Sigmoid colon (tissue), 7 donors: ENCODE results near the gene NR1I2. TPM values are rescaled to one million over a fixed set of nuclear protein-coding genes. Genes with fewer than 3 reads are reported as not detected.

Experiments
- DNase-seq: peaks from one replicate; pipeline ENCODE4 v3.0.0-alpha.2; 2019
- H3K27ac ChIP-seq, 4 donors: fragments of 200-600 bp; sonication (generic); one replicate each; pipeline ENCODE4 v1.5.1; 2016 to 2019; ENCODE audit warnings: mild to moderate bottlenecking in 1 of 4
- H3K27me3 ChIP-seq, 3 donors: fragments of 200-600 bp; sonication (generic); one replicate each; pipeline ENCODE4 v1.5.1; 2019; ENCODE audit warnings: mild to moderate bottlenecking in 1 of 3
- H3K36me3 ChIP-seq, 4 donors: fragments of 200-600 bp; sonication (generic); one replicate each; pipeline ENCODE4 v1.5.1; 2016 to 2019
- H3K4me1 ChIP-seq, 4 donors: fragments of 200-600 bp; sonication (generic); one replicate each; pipeline ENCODE4 v1.5.1; 2017 to 2019
- H3K4me3 ChIP-seq, 4 donors: fragments of 200-600 bp; sonication (generic); one replicate each; pipeline ENCODE4 v1.5.1; 2017 to 2019; ENCODE audit warnings: mild to moderate bottlenecking in 2 of 4, moderate library complexity in 1 of 4
- H3K9me3 ChIP-seq, 4 donors: fragments of 200-600 bp in 3 of 4; sonication (generic) in 3 of 4; one replicate each; pipeline versions ENCODE4 v1.5.1 to v1.6.1; 2013 to 2019
- EP300 ChIP-seq, 4 donors: sonication (generic); formaldehyde crosslinking; IDR thresholded peaks; one replicate each; pipeline ENCODE4 v1.6.1; 2017; ENCODE audit warnings: antibody characterized with exemption in 4 of 4
- POLR2A ChIP-seq, 2 donors: fragments of 450-650 bp; IDR thresholded peaks; one replicate each; pipeline ENCODE4 v1.6.1; 2016; ENCODE audit warnings: antibody characterized with exemption in 2 of 2, mild to moderate bottlenecking in 2 of 2, moderate library complexity in 2 of 2
- POLR2AphosphoS5 ChIP-seq, 4 donors: sonication (generic); formaldehyde crosslinking; IDR thresholded peaks; one replicate each; pipeline ENCODE4 v1.6.1; 2017; ENCODE audit warnings: antibody characterized with exemption in 4 of 4
- WGBS, 2 donors: extraction: QIAGEN DNeasy Blood & Tissue Kit; methylation state at CpG; one replicate each; pipeline ENCODE4 v1.1.7; 2013; 5-methylcytosine and 5-hydroxymethylcytosine counted together
- intact Hi-C: fragments of 100-400 bp; cut with DNase I; formaldehyde crosslinking; loops from one replicate; pipeline ENCODE4 v1.15.1; 2023
- polyA plus RNA-seq, 3 donors: library from polyadenylated mRNA; stranded (reverse); fragments of 200-250 nt; gene quantifications; one replicate each; pipeline ENCODE4 v1.2.3, GENCODE V29; 2013
- total RNA-seq, 4 donors: library from RNA; depleted of rRNA; stranded (reverse); fragments of >200 nt; gene quantifications; one replicate each; pipeline ENCODE4 v1.1.0, GENCODE V29; 2016
- TF ChIP-seq, protein P1 (sequence below), 4 experiments: fragments of 450-650 bp in 3 of 4; fragments of 200-600 bp in 1 of 4; IDR thresholded peaks; one replicate each; pipeline ENCODE4 v1.5.1; 2016 to 2019; ENCODE audit warnings: antibody characterized with exemption in 4 of 4, mild to moderate bottlenecking in 3 of 4, moderate library complexity in 2 of 4
- donor health status: healthy with polysubstance abuse.
- donor health status: Bipolar disorder and iron deficiency.
- donor health status: healthy.

The NR1I2 gene
- total and polyA plus RNA-seq, 7 donors: 0.54 to 50.6 (median 33.6) TPM; not detected in 2

DNA sequence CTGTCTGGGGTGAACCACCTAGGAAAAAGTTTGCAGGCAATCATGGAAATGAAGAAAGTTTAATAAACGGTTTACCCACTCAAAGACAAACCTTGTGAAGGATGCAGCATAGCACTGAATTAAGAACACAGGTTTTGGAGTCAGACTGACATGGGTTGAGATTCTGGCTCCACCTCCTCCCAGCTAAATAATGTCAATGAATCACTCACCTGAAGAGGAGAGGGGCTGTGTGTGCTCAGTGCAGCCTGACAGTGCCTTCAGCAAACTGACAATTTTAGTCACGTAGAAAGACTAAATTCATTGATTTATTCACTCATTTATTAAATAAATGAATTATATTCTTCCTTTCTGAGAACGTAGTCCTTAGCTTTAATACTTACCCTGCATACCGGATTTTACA lies 18.9 kb downstream of the NR1I2 start:
- WGBS, 2 donors: 89 to 92% methylated on average over 4 of the region's 4 CpGs
- intact Hi-C loops: no loop called here
- Histone ChIP-seq H3K36me3 (no peaks in the 10 kb centered on the region), H3K9me3 (no peaks in the 10 kb centered on the region), H3K27me3 (no peaks in the 10 kb centered on the region), H3K4me3 (no peak overlapping the region), H3K4me1 (no peaks in the 10 kb centered on the region), H3K27ac (no peak overlapping the region)
- TF ChIP-seq EP300 (IDR thresholded peaks at IDR 0.05) (no peak), POLR2A (IDR thresholded peaks at IDR 0.05) (no peak), POLR2AphosphoS5 (IDR thresholded peaks at IDR 0.05) (no peak)
- TF ChIP-seq, protein P1, sequence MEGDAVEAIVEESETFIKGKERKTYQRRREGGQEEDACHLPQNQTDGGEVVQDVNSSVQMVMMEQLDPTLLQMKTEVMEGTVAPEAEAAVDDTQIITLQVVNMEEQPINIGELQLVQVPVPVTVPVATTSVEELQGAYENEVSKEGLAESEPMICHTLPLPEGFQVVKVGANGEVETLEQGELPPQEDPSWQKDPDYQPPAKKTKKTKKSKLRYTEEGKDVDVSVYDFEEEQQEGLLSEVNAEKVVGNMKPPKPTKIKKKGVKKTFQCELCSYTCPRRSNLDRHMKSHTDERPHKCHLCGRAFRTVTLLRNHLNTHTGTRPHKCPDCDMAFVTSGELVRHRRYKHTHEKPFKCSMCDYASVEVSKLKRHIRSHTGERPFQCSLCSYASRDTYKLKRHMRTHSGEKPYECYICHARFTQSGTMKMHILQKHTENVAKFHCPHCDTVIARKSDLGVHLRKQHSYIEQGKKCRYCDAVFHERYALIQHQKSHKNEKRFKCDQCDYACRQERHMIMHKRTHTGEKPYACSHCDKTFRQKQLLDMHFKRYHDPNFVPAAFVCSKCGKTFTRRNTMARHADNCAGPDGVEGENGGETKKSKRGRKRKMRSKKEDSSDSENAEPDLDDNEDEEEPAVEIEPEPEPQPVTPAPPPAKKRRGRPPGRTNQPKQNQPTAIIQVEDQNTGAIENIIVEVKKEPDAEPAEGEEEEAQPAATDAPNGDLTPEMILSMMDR (IDR thresholded peaks at IDR 0.05): no peak
- DNase-seq: no peak

DNA sequence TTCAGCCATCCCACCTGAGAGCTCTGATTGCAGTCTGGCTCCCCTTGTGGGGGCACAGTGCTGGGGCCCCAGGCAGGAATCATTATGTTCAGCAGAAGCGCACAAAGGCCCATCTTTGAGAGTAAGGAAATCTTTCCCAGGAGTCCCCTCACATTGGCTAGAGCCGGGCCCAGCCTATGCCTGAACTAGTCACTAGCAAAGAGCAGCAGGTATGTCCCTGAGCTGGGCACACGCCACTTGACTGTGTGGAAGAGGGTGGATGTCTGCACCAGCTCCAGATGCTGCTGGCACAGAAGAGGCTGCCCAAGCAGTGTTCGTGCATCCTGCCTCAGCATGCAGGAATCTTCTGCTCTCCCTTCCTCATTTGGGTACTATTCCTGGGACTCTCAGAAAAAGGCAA lies 26.3 kb downstream of the NR1I2 start:
- H3K27me3 ChIP-seq: no peaks in the 10 kb centered on the region
- peaks cover 0 to 11% (median 8%) of the 10 kb centered on the region in 4 donors for H3K4me1 ChIP-seq
- H3K9me3 ChIP-seq: no peaks in the 10 kb centered on the region
- no peak for TF ChIP-seq POLR2A (IDR thresholded peaks at IDR 0.05)
- TF ChIP-seq, protein P1 (IDR thresholded peaks at IDR 0.05): no peak
- no peak for TF ChIP-seq POLR2AphosphoS5 (IDR thresholded peaks at IDR 0.05)
- no peak for TF ChIP-seq EP300 (IDR thresholded peaks at IDR 0.05)
- WGBS, 2 donors: 96 to 97% methylated on average over 4 of the region's 4 CpGs
- no peaks in the 10 kb centered on the region for H3K36me3 ChIP-seq
- no peak overlapping the region for H3K27ac ChIP-seq
- no peak overlapping the region for H3K4me3 ChIP-seq
- DNase-seq: no peak
- intact Hi-C loops: no loop called here

DNA sequence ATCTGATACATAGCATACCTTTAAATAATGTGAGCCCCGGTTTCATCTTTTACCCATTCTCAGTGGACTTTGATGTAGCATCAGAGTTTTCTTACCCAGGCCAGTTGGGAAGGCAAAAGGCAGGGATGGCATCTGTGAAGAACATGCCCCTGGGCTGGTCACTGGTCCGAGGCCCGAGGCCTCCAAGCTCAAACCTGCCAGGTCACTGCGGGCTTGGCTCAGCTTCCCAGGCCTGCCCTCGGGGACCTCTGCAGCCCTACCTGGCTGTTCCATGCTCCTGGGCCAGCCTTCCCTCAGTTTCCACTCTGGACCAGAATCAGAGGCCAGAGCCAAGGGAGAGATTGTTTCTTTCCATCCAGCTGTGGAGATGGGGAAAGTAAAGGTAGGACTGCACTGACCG lies 26.9 kb downstream of the NR1I2 start:
- peaks cover 0 to 11% (median 8%) of the 10 kb centered on the region in 4 donors for H3K4me1 ChIP-seq
- H3K27me3 ChIP-seq: no peaks in the 10 kb centered on the region
- no peak overlapping the region for H3K4me3 ChIP-seq
- DNase-seq: no peak
- H3K9me3 ChIP-seq: no peaks in the 10 kb centered on the region
- no peak for TF ChIP-seq POLR2AphosphoS5 (IDR thresholded peaks at IDR 0.05)
- no peak for TF ChIP-seq EP300 (IDR thresholded peaks at IDR 0.05)
- TF ChIP-seq, protein P1 (IDR thresholded peaks at IDR 0.05): no peak
- TF ChIP-seq POLR2A (IDR thresholded peaks at IDR 0.05): no peak
- intact Hi-C loops: no loop called here
- no peak overlapping the region for H3K27ac ChIP-seq
- 95 to 97% methylated on average over 6 of the region's 6 CpGs for WGBS, 2 donors
- H3K36me3 ChIP-seq: no peaks in the 10 kb centered on the region

DNA sequence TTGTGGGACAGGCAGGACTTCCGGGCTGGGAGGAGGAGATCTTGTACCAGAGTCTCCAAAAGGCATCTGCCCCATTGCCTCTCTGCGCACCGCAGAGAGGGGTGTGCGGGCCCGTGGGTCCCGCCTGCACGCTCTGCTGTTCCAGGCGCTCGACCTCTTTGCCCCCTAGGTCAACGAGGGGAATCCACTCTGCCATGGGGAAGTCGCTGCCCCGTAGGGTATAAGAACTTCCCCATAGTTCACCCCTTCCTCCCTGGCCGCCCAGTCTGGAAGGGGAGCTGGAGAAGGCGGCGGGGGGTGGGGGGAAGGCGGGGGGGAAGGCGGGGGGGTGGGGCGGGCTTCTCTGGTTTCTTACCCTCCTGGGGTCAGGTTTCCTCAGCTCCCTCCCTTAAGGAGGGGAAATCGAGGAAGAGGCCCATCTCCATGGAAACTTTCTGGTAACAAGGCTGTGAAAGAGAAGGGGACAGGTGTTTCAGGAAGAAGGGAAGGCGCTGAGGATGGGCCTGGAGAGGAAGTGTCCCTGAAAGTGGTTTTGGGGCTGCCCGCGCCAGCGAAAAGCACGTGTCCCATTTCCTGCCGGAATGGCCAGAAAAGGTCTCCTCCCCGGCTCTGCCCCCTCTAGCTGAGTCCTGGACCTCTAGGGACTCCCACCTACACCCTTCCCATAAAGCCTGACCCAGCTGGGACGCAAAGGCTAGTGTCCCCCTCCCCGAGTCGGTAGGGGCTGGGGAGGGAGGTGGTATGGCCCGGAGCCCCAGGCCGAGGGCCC lies 27.5 kb downstream of the NR1I2 start:
- 49 to 82% methylated on average over 31 of the region's 31 CpGs for WGBS, 2 donors
- H3K27ac ChIP-seq: no peak overlapping the region
- no peaks in the 10 kb centered on the region for H3K9me3 ChIP-seq
- H3K4me3 ChIP-seq: peak overlapping the region; percentile 18 to 61 (median 44)
- H3K4me1 ChIP-seq: peaks cover 0 to 11% (median 8%) of the 10 kb centered on the region in 4 donors
- H3K36me3 ChIP-seq: no peaks in the 10 kb centered on the region
- no peak for DNase-seq
- no peaks in the 10 kb centered on the region for H3K27me3 ChIP-seq
- intact Hi-C loops: no loop called here
- TF ChIP-seq, protein P1 (IDR thresholded peaks at IDR 0.05): no peak
- TF ChIP-seq POLR2A (IDR thresholded peaks at IDR 0.05) (no peak), EP300 (IDR thresholded peaks at IDR 0.05) (no peak), POLR2AphosphoS5 (IDR thresholded peaks at IDR 0.05) (no peak)
